Stimulated activated CD8-positive, alpha-beta memory T cell treated with anti-CD3 and anti-CD28 coated beads, Interleukin-7, amount 100 ng/mL, for 1 hour (primary cell): ENCODE results near the gene MUC22.
"Not testable (repeated sequence)": the region's sequence is repeated elsewhere in the genome, so short reads cannot be mapped to it uniquely, and the experiment has no call there.

Experiments
- DNase-seq, 2 donors: peaks; one replicate each; pipeline ENCODE4 v3.0.0-alpha.2; 2020; ENCODE audit warnings: low read depth in 2 of 2

Gene MUC22

DNA sequence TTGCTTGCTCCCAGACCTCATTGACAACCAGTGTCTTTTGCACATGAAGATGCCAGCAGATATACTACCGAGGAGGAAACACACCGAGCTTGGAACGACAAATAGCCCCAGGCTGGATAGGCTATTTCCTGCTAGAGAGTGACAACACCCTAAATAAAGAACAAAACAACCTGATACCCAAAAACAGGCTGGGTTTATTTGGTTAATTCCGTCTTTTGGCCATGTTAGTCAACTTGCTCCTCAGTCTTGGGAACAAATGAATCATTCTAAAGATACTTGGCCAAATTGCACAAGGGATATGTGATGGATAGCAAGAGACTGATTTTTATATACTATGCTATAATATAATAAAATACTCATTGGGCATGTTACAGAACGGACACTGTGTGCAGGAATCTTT is 11.5 kb upstream of the MUC22 start:
- no peak for DNase-seq

DNA sequence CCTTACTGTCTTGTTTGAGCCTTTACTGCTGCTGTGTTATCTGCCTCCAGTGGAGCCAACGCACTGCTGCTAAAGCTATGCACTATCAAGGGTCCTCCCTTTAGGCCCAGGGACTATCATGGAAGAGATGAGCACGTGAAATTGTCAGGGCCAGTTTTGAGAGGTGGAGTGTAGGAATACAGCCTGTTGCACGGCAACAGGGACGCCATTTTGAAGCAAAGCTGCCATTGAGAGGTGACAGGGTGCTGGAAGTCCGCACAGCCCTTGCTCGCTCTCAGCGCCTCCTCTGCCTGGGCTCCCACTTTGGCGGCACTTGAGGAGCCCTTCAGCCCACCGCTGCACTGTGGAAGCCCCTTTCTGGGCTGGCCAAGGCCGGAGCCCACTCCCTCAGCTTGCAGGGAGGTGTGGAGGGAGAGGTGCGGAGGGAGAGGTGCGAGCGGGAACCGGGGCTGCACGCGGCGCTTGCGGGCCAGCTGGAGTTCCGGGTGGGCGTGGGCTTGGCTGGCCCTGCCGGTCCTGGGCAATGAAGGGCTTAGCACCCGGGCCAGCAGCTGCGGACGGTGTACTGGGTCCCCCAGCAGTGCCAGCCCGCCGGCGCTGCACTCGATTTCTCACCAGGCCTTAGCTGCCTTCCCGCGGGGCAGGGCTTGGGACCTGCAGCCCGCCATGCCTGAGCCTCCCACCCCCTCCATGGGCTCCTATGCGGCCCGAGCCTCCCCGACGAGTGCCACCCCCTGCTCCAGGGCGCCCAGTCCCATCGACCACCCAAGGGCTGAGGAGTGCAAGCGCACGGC is 10.0 kb upstream of the MUC22 start:
- not testable (repeated sequence) for DNase-seq

DNA sequence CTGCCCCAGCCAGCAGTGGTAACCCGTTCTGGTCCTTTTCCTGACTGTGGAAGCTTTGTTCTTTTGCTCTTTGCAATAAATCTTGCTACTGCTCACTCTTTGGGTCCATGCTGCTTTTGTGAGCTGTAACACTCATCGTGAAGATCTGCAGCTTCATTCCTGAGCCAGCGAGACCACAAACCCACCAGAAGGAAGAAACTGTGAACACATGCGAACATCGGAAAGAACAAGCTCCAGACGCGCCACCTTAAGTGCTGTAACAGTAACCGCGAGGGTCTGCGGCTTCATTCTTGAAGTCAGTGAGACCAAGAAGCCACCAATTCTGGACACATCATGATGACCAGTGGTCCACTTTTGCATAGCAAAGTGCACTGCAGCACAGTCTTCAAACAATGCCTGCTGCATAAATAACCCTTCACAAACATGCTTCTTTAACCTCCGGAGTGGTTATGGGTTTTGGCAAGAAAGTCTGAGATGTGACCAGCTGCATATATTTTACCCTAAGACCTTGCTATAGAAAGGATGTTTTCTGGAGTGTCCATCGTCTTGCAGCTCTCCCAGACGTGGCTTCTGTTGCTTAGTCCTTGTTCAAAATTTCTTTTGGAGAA is 8.9 kb upstream of the MUC22 start:
- DNase-seq: no peak

DNA sequence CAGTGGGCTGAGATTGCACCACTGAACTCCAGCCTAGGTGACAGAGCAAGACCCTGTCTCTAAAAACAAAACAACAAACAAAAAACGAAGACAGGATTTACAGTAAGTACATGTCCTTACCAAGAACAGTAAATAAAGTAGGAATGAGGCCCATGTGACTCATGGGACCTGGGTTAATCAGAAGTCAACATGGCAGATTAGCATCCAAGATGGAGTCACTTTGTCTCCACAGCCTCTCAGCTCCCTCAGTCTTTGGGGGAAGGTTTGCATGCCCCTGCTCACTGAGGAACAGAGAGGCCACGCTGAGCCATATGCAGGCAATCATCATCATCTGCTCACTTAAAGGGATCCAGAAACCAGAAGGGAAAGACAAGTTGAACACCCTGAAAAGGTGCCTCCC is 7.8 kb upstream of the MUC22 start:
- DNase-seq: no peak

DNA sequence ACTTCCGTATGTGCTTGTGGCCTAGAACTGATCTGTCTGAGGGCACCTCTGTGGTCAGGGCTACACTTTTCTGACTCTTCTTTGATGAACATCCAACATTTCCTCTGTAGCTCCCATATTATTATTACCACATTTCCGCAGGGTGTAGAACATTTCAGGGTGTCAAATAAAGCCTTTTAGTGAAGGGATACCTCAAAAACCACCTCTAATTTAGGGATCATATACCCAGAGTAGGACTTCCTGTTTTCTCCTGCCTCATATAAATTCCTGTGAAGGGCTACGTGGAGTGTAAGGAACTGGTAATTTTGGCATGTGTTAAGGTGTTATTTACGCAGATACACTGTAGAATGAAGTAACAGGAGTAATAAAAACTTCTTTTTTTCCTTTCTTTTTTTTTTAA is 5.5 kb upstream of the MUC22 start:
- no peak for DNase-seq

DNA sequence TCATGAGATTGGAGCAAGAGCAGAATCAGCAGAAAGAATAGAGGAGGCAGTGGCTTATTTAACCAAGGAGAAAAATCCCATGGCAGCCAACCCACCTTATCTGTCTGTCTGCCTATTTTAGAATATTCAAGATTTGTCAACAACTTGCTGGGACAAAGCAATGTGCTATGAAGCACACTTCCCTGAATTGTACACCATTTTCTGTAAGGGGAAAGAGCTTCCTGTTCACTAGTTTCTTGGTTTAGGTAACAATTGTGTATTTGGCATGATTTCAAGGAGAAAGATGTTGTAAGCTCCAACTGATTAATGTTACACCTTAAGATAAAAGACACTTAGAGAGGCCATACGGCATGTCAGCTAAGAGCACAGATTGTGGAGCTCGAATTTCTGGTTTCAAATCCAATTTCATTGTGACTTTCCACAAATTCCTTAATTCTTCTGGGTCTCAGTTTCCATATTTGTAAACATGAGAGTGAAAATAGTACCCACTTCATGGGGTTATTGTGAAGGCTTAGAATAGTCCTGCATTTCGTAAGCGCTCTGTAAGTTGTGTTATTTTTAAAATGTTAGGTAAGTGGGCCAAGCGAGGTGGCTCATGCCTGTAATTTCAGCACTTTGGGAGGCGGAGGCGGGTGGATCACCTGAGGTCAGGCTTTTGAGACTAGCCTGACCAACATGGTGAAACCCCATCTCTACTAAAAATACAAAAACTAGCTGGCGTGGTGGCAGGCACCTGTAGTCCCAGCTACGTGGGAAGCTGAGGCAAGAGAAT is 4.8 kb upstream of the MUC22 start:
- no peak for DNase-seq

DNA sequence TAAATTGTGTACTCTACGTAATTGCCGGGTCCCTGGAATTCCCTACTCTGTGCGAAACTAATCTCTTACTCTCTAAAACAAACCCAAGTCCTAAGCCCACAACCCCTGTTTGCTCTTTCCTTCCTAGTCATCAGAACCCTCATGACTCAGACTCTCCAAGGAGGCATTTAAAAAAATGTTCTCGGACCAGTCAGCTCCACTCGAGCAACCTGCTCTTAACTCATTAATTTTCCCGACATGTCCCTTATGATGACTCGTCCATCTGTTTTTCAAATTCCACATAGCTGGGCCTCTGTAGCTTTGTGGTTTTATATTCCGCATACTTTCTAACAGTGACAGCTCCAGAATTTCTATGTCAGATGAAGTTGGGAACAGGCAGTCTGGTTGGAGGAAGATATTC is 2.6 kb upstream of the MUC22 start:
- no peak for DNase-seq

DNA sequence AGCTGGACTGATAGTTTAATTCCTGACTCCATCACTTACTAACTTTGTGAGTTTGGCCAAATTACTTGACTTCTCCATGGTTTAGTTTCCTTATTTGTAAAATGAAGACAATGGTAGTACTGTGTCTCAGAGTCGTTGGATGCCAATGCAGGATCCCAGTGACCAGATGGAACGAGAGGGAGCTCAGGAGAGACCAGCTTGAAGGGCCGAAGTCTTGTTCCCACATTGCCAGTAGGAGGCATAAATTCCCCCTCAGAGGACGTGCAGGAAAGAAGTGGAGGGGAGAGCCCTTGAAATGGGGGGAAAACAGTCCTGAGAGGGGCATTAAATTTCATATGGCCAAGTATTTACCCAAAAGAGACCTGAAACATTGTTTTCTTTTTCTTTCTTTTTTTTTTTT is 2.1 kb upstream of the MUC22 start:
- no peak for DNase-seq

DNA sequence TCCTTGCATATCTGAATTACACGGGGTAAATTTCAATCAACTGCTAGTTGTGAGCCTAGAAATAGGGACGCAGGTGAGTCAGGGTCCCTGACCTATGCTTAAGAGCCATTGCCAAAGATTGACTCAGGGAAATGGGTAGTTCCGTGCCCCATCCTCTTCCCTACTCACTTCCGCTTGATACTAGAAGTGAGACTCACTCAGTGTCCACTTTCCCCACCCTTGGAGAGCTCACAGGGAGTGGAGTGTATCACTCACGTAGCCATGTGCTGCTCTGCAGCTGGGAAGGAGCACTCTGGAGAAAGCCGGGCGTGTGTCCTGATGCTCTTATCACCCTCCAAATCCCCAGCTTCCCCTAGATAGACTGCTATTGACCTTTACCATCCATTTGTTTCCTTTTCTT is 543 bp upstream of the MUC22 start:
- no peak for DNase-seq

DNA sequence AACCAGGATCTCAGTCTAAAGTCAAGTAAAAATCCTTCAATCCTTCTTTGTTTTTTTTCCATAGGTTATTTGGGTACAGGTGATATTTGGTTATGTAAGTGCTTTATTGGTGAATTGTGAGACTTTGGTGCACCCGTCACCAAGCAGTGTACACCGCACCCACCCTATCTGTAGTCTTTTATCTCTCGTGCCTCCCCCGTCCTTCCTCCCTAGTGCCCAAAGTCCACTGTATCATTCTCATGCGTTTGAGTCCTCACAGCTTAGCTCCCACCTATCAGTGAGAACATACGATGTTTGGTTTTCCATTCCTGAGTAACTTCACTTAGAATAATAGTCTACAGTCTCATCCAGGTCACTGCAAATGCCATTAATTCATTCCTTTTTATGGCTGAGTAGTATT is 879 bp downstream of the MUC22 start:
- DNase-seq: no peak

DNA sequence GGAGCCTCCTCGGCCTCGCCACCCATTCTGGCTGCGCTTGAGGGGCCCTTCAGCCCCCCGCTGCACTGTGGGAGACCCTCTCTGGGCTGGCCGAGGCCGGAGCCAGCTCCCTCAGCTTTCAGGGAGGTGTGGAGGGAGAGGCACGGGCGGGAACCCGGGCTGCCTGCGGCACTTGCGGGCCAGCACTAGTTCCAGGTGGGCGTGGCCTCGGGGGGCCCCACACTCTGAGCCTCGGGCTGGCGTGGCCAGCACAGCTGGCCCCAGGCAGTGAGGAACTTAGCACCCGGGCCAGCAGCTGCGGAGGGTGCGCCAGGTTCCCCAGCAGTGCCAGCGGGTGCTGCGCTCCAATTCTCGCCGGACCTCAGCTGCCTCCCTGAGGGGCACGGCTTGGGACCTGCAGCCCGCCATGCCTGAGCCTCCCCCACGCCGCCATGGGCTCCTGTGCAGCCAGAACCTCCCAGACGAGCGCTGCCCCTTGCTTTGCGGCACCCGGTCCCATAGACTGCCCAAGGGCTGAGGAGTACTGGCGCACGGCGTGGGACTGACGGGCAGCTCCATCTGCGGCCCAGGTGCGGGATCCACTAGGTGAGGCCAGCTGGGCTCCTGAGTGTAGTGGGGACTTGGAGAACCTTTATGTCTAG is 6.5 kb downstream of the MUC22 start:
- DNase-seq: no peak

DNA sequence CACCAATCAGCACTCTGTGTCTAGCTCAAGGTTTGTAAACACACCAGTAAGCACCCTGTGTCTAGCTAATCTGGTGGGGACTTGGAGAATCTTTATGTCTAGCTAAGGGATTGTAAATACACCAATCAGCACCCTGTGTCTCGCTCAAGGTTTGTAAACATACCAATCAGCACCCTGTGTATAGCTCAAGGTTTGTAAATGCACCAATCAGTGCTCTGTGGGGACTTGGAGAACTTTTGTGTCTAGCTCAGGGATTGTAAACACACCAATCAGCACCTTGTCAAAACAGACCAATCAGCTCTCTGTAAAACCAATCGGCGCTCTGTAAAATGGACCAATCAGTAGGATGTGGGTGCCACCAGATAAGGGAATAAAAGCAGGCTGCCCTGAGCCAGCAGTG is 7.2 kb downstream of the MUC22 start:
- DNase-seq: not testable (repeated sequence)

DNA sequence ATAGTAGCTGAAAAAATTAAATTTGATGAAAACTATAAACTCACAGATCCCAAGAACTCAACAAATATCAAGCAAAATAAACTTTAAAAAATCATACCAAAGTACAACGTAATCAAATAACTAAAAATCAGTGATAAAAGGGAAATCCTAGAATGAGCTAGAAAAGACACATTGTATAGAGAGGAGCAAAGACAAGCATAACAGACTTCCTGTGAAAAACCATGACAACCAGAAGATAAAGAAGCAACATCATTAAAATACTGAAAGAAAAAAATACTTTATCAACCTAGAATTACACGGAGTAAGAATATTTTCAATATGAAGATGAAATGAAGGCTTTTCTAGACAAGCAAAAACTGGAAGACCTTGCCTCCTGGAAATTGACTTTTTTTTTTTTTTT is 9.8 kb downstream of the MUC22 start:
- no peak for DNase-seq

DNA sequence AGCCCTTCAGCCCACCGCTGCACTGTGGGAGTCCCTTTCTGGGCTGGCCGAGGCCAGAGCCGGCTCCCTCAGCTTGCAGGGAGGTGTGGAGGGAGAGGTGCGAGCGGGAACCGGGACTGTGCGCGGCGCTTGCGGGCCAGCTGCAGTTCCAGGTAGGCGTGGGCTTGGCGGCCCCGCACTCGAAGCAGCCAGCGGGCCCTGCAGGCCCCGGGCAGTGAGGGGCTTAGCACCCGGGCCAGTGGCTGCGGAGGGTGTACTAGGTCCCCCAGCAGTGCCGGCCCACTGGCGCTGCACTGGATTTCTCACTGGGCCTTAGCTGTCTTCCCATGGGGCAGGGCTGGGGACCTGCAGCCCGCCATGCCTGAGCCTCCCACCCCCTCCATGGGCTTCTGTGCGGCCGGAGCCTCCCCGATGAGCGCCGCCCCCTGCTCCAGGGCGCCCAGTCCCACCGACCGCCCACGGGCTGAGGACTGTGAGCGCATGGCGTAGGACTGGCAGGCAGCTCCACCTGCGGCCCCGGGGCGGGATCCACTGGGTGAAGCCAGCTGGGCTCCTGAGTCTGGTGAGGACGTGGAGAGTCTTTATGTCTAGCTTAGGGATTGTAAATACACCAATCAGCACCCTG is 10.5 kb downstream of the MUC22 start:
- DNase-seq: not testable (repeated sequence)

DNA sequence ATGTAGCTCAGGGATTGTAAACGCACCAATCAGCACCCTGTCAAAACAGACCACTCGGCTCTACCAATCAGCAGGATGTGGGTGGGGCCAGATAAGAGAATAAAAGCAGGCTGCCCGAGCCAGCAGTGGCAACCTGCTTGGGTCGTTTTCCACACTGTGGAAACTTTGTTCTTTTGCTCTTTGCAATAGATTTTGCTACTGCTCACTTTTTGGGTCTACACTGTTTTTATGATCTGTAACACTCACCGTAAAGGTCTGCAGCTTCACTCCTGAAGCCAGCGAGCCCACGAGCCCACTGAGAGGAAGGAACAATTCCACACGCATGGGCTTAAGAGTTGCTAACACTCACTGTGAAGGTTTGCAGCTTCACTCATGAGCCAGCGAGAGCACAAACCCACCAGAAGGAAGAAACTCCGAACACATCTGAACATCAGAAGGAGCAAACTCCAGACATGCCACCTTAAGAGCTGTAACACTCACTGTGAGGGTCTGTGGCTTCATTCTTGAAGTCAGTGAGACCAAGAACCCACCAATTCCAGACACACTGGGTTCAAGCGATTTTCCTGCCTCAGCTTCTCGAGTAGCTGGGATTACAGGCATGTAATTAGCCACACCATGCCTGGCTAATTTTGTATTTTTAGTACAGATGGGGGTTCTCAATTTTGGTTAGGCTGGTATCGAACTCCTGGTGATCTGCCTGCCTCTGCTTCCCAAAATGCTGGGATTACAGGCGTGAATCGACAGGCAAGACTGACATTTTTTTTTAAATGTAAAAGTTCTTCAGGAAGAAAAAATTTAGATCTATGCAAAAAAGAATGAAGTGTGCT is 11.6 kb downstream of the MUC22 start:
- not testable (repeated sequence) for DNase-seq

DNA sequence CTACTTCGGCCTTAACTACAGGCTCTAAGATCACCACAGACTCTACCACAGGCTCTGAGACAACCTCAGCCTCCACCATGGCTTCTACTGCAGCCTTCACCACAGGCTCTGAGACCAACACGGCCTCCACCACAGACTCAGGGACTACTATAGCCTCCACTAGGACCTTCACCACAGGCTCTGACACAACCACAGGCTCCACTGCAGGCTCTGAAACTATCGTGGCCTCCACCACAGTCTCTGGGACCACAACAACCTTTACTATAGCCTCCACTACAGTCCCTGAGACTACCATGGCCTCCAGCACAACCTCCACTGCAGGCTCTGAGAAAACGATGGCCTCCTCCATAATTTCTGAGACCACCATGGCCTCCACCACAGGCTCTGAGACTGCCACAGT is 15.3 kb downstream of the MUC22 start:
- no peak for DNase-seq

DNA sequence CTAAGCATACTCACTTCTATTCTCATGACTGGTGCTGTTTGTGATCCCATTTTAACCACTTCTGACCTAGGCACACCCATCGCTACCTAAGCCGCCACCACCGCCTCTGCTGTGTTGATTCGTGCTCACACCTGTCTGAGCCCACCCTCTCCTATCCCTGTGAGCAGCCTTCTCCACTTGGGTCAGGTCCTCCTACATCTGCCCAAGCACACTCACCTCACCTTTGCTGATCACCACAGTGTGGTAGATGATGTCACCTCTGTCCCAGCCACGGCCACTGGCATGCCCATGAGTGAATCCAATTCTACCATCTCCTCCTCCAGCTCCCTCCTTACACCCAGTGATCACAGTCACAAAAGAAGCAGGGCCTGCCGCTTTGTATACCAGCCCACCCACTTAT is 20.8 kb downstream of the MUC22 start:
- DNase-seq: no peak

DNA sequence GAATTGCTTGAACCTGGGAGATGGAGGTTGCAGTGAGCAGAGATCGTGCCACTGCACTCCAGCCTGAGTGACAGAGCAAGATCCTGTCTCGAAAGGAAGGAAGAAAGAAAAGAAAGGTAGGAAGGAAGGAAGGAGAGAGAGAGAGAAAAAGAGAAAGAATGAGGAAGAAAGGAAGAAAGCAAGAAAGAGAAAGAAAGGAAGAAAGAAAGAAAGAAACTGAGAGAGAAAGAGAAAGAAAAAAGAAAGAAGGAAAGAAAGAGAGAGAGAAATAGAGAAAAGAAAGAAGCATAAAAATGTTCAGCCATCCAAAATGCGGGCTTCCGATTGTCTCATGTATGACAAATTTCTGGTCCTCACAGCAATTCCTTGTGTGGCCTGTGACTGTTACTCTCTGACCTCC is 22.8 kb downstream of the MUC22 start:
- DNase-seq: no peak

DNA sequence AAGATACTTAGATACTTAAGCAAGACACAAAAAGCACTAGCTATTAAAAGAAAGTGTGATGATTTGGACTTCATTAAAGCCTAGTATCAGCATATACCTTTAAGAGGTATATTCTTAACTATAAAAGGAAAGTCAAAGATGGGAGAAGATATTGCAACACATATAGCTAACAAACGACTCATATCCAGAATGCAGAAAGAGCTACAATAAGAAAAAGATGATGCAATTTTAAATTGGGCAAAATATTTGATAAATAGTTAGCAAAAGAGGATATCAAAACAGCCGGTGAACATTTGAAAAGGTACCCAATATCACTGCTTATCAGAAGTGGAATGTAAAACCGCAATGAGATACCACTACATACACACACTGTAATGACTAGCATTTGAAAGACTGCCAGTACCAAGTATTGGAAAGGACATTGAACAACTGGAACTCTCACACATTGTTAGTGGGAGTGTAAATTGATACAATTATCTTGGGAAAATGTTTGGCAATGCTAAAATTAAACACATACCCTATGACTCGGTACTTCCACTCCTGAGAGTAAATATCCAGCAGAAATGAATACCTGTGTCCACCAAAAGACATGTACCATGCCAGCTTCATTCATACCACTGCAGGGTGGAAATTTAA is 25.7 kb downstream of the MUC22 start:
- DNase-seq: no peak

DNA sequence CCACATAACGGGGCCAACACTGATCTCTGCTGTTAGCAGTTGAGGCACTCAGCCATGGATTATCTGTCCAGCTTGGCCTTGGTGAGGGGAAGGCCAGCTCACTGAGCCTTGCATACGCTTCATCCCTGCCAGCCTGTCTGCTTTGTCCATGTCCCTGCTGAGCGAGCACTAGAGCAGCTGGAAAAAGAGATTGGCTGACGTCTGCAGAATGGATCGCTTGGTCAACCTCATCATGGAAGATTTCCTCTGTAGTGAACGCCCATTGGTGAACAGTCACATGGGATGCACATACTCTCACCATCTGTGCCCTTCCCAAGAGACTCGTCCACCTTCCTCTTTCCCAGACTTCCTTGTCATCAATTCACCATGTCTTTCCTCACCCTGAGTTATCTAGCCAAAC is 26.9 kb downstream of the MUC22 start:
- DNase-seq: no peak

DNA sequence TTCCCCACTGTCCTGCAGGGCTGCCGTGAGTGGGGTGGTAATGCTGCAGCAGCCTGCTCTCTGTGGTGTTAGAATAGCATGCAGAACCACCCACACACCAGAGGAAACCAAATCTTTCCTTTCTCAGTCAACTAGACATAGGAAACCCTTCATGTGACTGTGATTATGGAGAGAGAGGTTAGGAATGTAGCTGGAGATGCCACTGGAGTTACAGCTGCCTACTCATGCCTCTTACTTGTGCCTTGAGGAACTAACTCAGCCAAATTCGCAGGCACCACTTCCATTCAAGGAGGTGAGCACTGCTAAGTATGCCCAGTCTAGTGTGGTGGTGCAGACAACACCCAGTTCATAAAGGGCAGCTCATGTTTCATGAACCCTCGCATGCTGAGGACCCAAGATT is 27.4 kb downstream of the MUC22 start:
- no peak for DNase-seq
